Measurements from ENCODE around the gene ELAC1.

DNA sequence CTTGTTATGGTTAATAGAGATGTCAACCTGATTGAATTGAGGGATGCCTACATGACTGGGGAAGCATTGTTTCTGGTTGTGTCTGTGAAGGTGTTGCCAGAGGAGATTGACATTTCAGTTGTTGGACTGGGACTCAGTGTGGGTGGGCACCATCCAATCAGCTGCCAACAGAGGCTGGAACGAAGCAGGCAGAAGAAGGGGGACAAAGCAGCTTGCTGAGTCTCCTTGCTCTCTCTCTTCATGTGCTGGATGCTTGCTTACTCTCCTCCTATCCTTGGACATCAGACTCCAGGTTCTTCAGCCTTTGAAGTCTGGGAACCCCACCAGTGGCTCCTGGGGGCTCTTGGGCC, 39.9 kb downstream of the ELAC1 start:
- TF ChIP-seq, protein P1, sequence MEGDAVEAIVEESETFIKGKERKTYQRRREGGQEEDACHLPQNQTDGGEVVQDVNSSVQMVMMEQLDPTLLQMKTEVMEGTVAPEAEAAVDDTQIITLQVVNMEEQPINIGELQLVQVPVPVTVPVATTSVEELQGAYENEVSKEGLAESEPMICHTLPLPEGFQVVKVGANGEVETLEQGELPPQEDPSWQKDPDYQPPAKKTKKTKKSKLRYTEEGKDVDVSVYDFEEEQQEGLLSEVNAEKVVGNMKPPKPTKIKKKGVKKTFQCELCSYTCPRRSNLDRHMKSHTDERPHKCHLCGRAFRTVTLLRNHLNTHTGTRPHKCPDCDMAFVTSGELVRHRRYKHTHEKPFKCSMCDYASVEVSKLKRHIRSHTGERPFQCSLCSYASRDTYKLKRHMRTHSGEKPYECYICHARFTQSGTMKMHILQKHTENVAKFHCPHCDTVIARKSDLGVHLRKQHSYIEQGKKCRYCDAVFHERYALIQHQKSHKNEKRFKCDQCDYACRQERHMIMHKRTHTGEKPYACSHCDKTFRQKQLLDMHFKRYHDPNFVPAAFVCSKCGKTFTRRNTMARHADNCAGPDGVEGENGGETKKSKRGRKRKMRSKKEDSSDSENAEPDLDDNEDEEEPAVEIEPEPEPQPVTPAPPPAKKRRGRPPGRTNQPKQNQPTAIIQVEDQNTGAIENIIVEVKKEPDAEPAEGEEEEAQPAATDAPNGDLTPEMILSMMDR (IDR thresholded peaks at IDR 0.05): no peak
- no peak for TF ChIP-seq POLR2A (IDR thresholded peaks at IDR 0.05)
- no peak for TF ChIP-seq EP300 (IDR thresholded peaks at IDR 0.05)
